Limb (tissue), 2 donors: Measurements from ENCODE around the gene OR52E2.
"Not testable (repeated sequence)": the region's sequence is repeated elsewhere in the genome, so short reads cannot be mapped to it uniquely, and the experiment has no call there.

Experiments used
- DNase-seq, 2 donors: peaks; one replicate each; pipeline ENCODE4 v3.0.0-alpha.2; 2016; ENCODE audit errors: extremely low spot score in 2 of 2

The OR52E2 gene

GRCh38 chr11:5059391-5059790 lies at the start of gene OR52E2:
OR52E2 (minus strand) TSS chr11:5059627; CDS start chr11:5059627, 0 bp downstream.
- no peak for DNase-seq

- no peak for DNase-seq
Measured at GRCh38 chr11:5107285-5107684, 47.9 kb upstream of the OR52E2 start.

- no peak for DNase-seq
Measured at GRCh38 chr11:5103066-5103465, 43.6 kb upstream of the OR52E2 start.

- peak in 1 of 2 donors; percentile 11 for DNase-seq
Measured at GRCh38 chr11:5102246-5102645, 42.8 kb upstream of the OR52E2 start.

- DNase-seq = no peak
Measured at GRCh38 chr11:5096011-5096410, 36.6 kb upstream of the OR52E2 start.

GRCh38 chr11:5092821-5093585 lies 33.6 kb upstream of the OR52E2 start:
- DNase-seq = no peak

GRCh38 chr11:5090668-5091067 lies 31.2 kb upstream of the OR52E2 start:
- DNase-seq = no peak

GRCh38 chr11:5088556-5088955 lies 29.1 kb upstream of the OR52E2 start:
- no peak for DNase-seq

- no peak for DNase-seq
Measured at GRCh38 chr11:5083602-5084001, 24.2 kb upstream of the OR52E2 start.

- no peak for DNase-seq
Measured at GRCh38 chr11:5081405-5081804, 22.0 kb upstream of the OR52E2 start.

- no peak for DNase-seq
Measured at GRCh38 chr11:5071799-5072198, 12.4 kb upstream of the OR52E2 start.

- DNase-seq = no peak
Measured at GRCh38 chr11:5069272-5069671, 9.8 kb upstream of the OR52E2 start, which contains the start of gene OR52E1. OR52E1 (plus strand) TSS chr11:5069572.

- no peak for DNase-seq
Measured at GRCh38 chr11:5065027-5065426, 5.6 kb upstream of the OR52E2 start.

- DNase-seq = not testable (repeated sequence)
Measured at GRCh38 chr11:5058679-5059078, 748 bp downstream of the OR52E2 start.

GRCh38 chr11:5046754-5047330 lies 12.6 kb downstream of the OR52E2 start:
- no peak for DNase-seq

- no peak for DNase-seq
Measured at GRCh38 chr11:5046226-5046625, 13.2 kb downstream of the OR52E2 start, which contains the start of gene OR52J3. OR52J3 (plus strand) TSS chr11:5046526; CDS start chr11:5046526, 0 bp downstream.

- DNase-seq = no peak
Measured at GRCh38 chr11:5043380-5043779, 16.0 kb downstream of the OR52E2 start.

- DNase-seq = no peak
Measured at GRCh38 chr11:5042091-5042490, 17.3 kb downstream of the OR52E2 start.

GRCh38 chr11:5040876-5041275 lies 18.6 kb downstream of the OR52E2 start:
- DNase-seq = no peak

- DNase-seq = no peak
Measured at GRCh38 chr11:5038341-5038740, 21.1 kb downstream of the OR52E2 start.

GRCh38 chr11:5037926-5038325 lies 21.5 kb downstream of the OR52E2 start:
- DNase-seq = no peak

- no peak for DNase-seq
Measured at GRCh38 chr11:5036669-5037068, 22.8 kb downstream of the OR52E2 start.

GRCh38 chr11:5021996-5022395 lies 37.4 kb downstream of the OR52E2 start:
- DNase-seq = no peak
